Endodermal cell (in vitro differentiated cells): ENCODE results near the gene LRBA. TPM values are rescaled to one million over a fixed set of nuclear protein-coding genes. Genes with fewer than 3 reads are reported as not detected.

Experiments used
- DNase-seq: peaks from one replicate; pipeline ENCODE4 v3.0.0-alpha.2; 2017
- H3K27ac ChIP-seq: 2 replicates; pipeline ENCODE4 v1.5.1; 2013; ENCODE audit warnings: mild to moderate bottlenecking, low read depth, low read length, moderate library complexity
- H3K27me3 ChIP-seq: 2 replicates; pipeline ENCODE4 v1.6.1; 2013; ENCODE audit warnings: mild to moderate bottlenecking, low read length, moderate library complexity; ENCODE audit not compliant: insufficient read depth, control insufficient read depth, poor library complexity, severe bottlenecking
- H3K36me3 ChIP-seq: 2 replicates; pipeline ENCODE4 v1.7.0; 2013; ENCODE audit warnings: mild to moderate bottlenecking, low read length, moderate library complexity; ENCODE audit not compliant: control insufficient read depth, insufficient read depth
- H3K4me1 ChIP-seq: one replicate; pipeline ENCODE4 v1.7.0; 2013; ENCODE audit warnings: low read length; ENCODE audit not compliant: control insufficient read depth, insufficient read depth
- H3K4me3 ChIP-seq: 2 replicates; pipeline ENCODE4 v1.5.1; 2013; ENCODE audit warnings: mild to moderate bottlenecking, low read length, moderate library complexity
- H3K9ac ChIP-seq: 2 replicates; pipeline ENCODE4 v1.6.1; 2013; ENCODE audit warnings: mild to moderate bottlenecking, low read length, moderate library complexity; ENCODE audit not compliant: poor library complexity, severe bottlenecking; ENCODE audit errors: extremely low read depth
- H3K9me3 ChIP-seq: 2 replicates; pipeline ENCODE4 v1.6.1; 2013; ENCODE audit warnings: mild to moderate bottlenecking, low read length, moderate library complexity; ENCODE audit not compliant: control insufficient read depth
- H3K27ac Mint-ChIP-seq: 2 replicates; pipeline ENCODE4 v1.8.0; 2020; ENCODE audit warnings: mixed read lengths
- H3K27me3 Mint-ChIP-seq: 2 replicates; pipeline ENCODE4 v1.8.0; 2021; ENCODE audit warnings: mild to moderate bottlenecking, mixed read lengths; ENCODE audit not compliant: insufficient read depth
- H3K36me3 Mint-ChIP-seq: 2 replicates; pipeline ENCODE4 v1.8.0; 2020; ENCODE audit warnings: low read depth, mixed read lengths
- H3K4me1 Mint-ChIP-seq: 2 replicates; pipeline ENCODE4 v1.8.0; 2020; ENCODE audit warnings: mixed read lengths
- H3K4me3 Mint-ChIP-seq: 2 replicates; pipeline ENCODE4 v1.8.0; 2020; ENCODE audit warnings: mild to moderate bottlenecking, moderate library complexity, mixed read lengths
- H3K9me3 Mint-ChIP-seq: 2 replicates; pipeline ENCODE4 v1.8.0; 2020; ENCODE audit warnings: mild to moderate bottlenecking, mixed read lengths
- CTCF ChIP-seq: fragments of 200-600 bp; sonication (generic); conservative IDR thresholded peaks from 2 replicates; pipeline ENCODE4 v1.5.0; 2021; ENCODE audit warnings: antibody characterized with exemption, mild to moderate bottlenecking
- WGBS, 2 experiments: methylation state at CpG; one replicate each; pipeline versions ENCODE4 v1.1.5 to v1.1.7; 2013; ENCODE audit warnings: missing lambda C conversion rate in 2 of 2, mixed read lengths in 1 of 2; ENCODE audit not compliant: insufficient coverage in 1 of 2, insufficient read length in 1 of 2; 5-methylcytosine and 5-hydroxymethylcytosine counted together
- total RNA-seq, 2 donors: library from RNA; stranded (reverse); fragmentation: NEBNext Ultra II Directional in 1 of 2; extraction: Animal tissue kit (Norgen Biotek cat#: 25700) in 1 of 2; gene quantifications; 2 replicates in 1 of 2; 3 replicates in 1 of 2; pipeline ENCODE4 v1.2.1, GENCODE V29; 2021

The LRBA gene
- total RNA-seq, 2 donors from 2014 or later, result 77.3 to 95.9 TPM

- Histone ChIP-seq H3K27me3 (no peaks in the 10 kb centered on the region), H3K4me1 (peaks cover 9% of the 10 kb centered on the region), H3K9ac (no peak overlapping the region), H3K4me3 (no peak overlapping the region), H3K27ac (no peak overlapping the region), H3K36me3 (no peaks in the 10 kb centered on the region), H3K9me3 (no peaks in the 10 kb centered on the region)
- Mint-ChIP-seq H3K27ac (no peak overlapping the region), H3K4me1 (peaks cover 62% of the 10 kb centered on the region), H3K4me3 (no peak overlapping the region), H3K36me3 (no peaks in the 10 kb centered on the region), H3K27me3 (peaks cover 6% of the 10 kb centered on the region), H3K9me3 (no peaks in the 10 kb centered on the region)
- WGBS, 2 experiments, result 85 to 100% methylated on average over 1 to 2 of the region's 2 CpGs
- DNase-seq, result no peak
- no peak for TF ChIP-seq CTCF
Observed at GRCh38 chr4:150318527-150318926, 696.6 kb downstream of the LRBA start.

- peaks cover 1% of the 10 kb centered on the region for H3K4me1 ChIP-seq
- H3K27me3 ChIP-seq, result no peaks in the 10 kb centered on the region
- WGBS, 2 experiments, result 80 to 94% methylated on average over 1 to 6 of the region's 6 CpGs
- no peak overlapping the region for H3K4me3 ChIP-seq
- TF ChIP-seq CTCF, result no peak
- H3K27ac ChIP-seq, result no peak overlapping the region
- no peaks in the 10 kb centered on the region for H3K9me3 ChIP-seq
- no peak for DNase-seq
- Mint-ChIP-seq H3K36me3 (no peaks in the 10 kb centered on the region), H3K9me3 (no peaks in the 10 kb centered on the region), H3K27ac (no peak overlapping the region), H3K4me1 (peaks cover 50% of the 10 kb centered on the region), H3K27me3 (peaks cover 6% of the 10 kb centered on the region), H3K4me3 (no peak overlapping the region)
- H3K36me3 ChIP-seq, result no peaks in the 10 kb centered on the region
- H3K9ac ChIP-seq, result no peak overlapping the region
Observed at GRCh38 chr4:150316332-150317205, 698.5 kb downstream of the LRBA start.

- Mint-ChIP-seq H3K27me3 (peaks cover 6% of the 10 kb centered on the region), H3K36me3 (no peaks in the 10 kb centered on the region), H3K4me3 (no peak overlapping the region), H3K9me3 (no peaks in the 10 kb centered on the region), H3K4me1 (peaks cover 46% of the 10 kb centered on the region), H3K27ac (no peak overlapping the region)
- Histone ChIP-seq H3K4me3 (no peak overlapping the region), H3K4me1 (no peaks in the 10 kb centered on the region), H3K36me3 (no peaks in the 10 kb centered on the region), H3K27me3 (no peaks in the 10 kb centered on the region), H3K9ac (no peak overlapping the region), H3K9me3 (no peaks in the 10 kb centered on the region), H3K27ac (peak overlapping the region; percentile 5)
- no peak for DNase-seq
- 97 to 100% methylated on average over 2 of the region's 2 CpGs for WGBS, 2 experiments
- TF ChIP-seq CTCF, result no peak
Observed at GRCh38 chr4:150315691-150316090, 699.4 kb downstream of the LRBA start.
